T-helper 1 cell treated with Interleukin-12 subunit alpha and Interleukin-12 subunit beta and Interleukin-4 antibody, amounts not matched to agents 30 ng/mL and 1 ng/mL, for 36 hours (primary cell): Measurements from ENCODE around the gene ICAM2. TPM values are rescaled to one million over a fixed set of nuclear protein-coding genes. Genes with fewer than 3 reads are reported as not detected.

ENCODE experiments used
- intact Hi-C: fragments of 100-400 bp; cut with micrococcal nuclease; formaldehyde crosslinking; loops from one replicate; pipeline ENCODE4 v1.15.1; 2024
- total RNA-seq: library from RNA; stranded (reverse); gene quantifications from 2 replicates; pipeline ENCODE4 v1.2.3, GENCODE V29; 2022

ICAM2 gene
- total RNA-seq, 1 donor from 2014 or later: 69.1 TPM

GRCh38 chr17:64048805-64049204 is 28.4 kb upstream of the ICAM2 start:
- intact Hi-C loops: no loop called here

GRCh38 chr17:64045176-64045575 is 24.7 kb upstream of the ICAM2 start:
- intact Hi-C loops: no loop called here

- intact Hi-C loops: no loop called here
Measured at GRCh38 chr17:64042700-64043485, 22.5 kb upstream of the ICAM2 start.

- intact Hi-C loops: no loop called here
Measured at GRCh38 chr17:64041912-64042311, 21.5 kb upstream of the ICAM2 start.

- intact Hi-C loops: no loop called here
Measured at GRCh38 chr17:64040206-64040605, 19.8 kb upstream of the ICAM2 start.

GRCh38 chr17:64039106-64039400 is 18.6 kb upstream of the ICAM2 start:
- intact Hi-C loops: no loop called here

GRCh38 chr17:64038331-64039105 is 18.1 kb upstream of the ICAM2 start:
- intact Hi-C loops: no loop called here

GRCh38 chr17:64037802-64038201 is 17.4 kb upstream of the ICAM2 start:
- intact Hi-C loops: no loop called here

GRCh38 chr17:64037180-64037579 is 16.7 kb upstream of the ICAM2 start:
- intact Hi-C loops: no loop called here

- intact Hi-C loops: no loop called here
Measured at GRCh38 chr17:64036198-64036922, 15.9 kb upstream of the ICAM2 start.

GRCh38 chr17:64032081-64032480 is 11.6 kb upstream of the ICAM2 start:
- intact Hi-C loops: no loop called here

GRCh38 chr17:64028874-64029464 is 8.5 kb upstream of the ICAM2 start:
- intact Hi-C loops: loop anchor here (1.0 to 5.0 kb wide), 5 partner anchors 22 to 254 kb away; no protein-coding TSS in a partner anchor

GRCh38 chr17:64025732-64026294 is 5.4 kb upstream of the ICAM2 start:
- intact Hi-C loops: loop anchor here (1.0 to 5.0 kb wide), 7 partner anchors 11 to 481 kb away; partner anchors contain the start of genes CEP95, DDX5 and PRR29

- intact Hi-C loops: loop anchor here (1.0 to 5.0 kb wide), 8 partner anchors 10 to 482 kb away; partner anchors contain the start of genes CEP95, DDX5, PRR29 and TEX2
Measured at GRCh38 chr17:64024781-64025731, 4.6 kb upstream of the ICAM2 start.

- intact Hi-C loops: loop anchor here (2.0 to 5.0 kb wide), 3 partner anchors 39 to 483 kb away; partner anchors contain the start of genes CEP95, DDX5 and TEX2
Measured at GRCh38 chr17:64024215-64024654, 3.8 kb upstream of the ICAM2 start.

- intact Hi-C loops: loop anchor here (1.0 to 5.0 kb wide), 2 partner anchors 32 to 240 kb away; partner anchors contain the start of gene TEX2
Measured at GRCh38 chr17:64022611-64023063, 2.2 kb upstream of the ICAM2 start.

GRCh38 chr17:64019551-64019961 is 877 bp downstream of the ICAM2 start:
- intact Hi-C loops: loop anchor here (5.0 kb wide), 1 partner anchor 87 kb away; the partner anchor contains the start of gene CD79B

GRCh38 chr17:64017381-64017980 is 3.0 kb downstream of the ICAM2 start:
- intact Hi-C loops: loop anchor here (5.0 kb wide), 1 partner anchor 85 kb away; the partner anchor contains the start of gene CD79B

- intact Hi-C loops: loop anchor here (5.0 kb wide), 1 partner anchor 85 kb away; the partner anchor contains the start of gene CD79B
Measured at GRCh38 chr17:64016974-64017373, 3.5 kb downstream of the ICAM2 start.
